Endothelial cell of umbilical vein (primary cell): ENCODE measurements around the gene CHD6. TPM values are rescaled to one million over a fixed set of nuclear protein-coding genes. Genes with fewer than 3 reads are reported as not detected.

Experiments
- BruUV-seq: library from RNA; stranded (reverse); fragments of 400-500 nt; replicated peaks from 2 replicates; lab custom pipeline; 2021; lab: Mats Ljungman, UMichigan
- CTCF ChIA-PET: fragments of 300-600, 350-600 bp; sonication (Branson Sonifier 250); formaldehyde crosslinking; loops from one replicate; lab custom pipeline; 2021; ENCODE audit warnings: antibody characterized with exemption, inconsistent platforms; lab: Charles Lee
- POLR2A ChIA-PET: fragments of 300-600, 350-600 bp; sonication (Branson Sonifier 250); formaldehyde crosslinking; loops from one replicate; lab custom pipeline; 2021; ENCODE audit warnings: antibody characterized with exemption, inconsistent platforms; lab: Charles Lee
- DNase-seq: peaks from one replicate; pipeline ENCODE4 v3.0.0-alpha.2; 2011; ENCODE audit warnings: low read depth, low spot score
- FAIRE-seq: peaks from 2 replicates; lab custom pipeline; 2011; peaks lifted over from hg19 to GRCh38; lab: Jason Lieb, UNC
- H2AFZ ChIP-seq: 2 replicates; pipeline ENCODE4 v1.6.0; 2012; ENCODE audit warnings: low read depth, low read length, control low read depth, inconsistent platforms
- H3K27ac ChIP-seq: 2 replicates; pipeline ENCODE4 v1.5.1; 2011; ENCODE audit warnings: low read depth, mild to moderate bottlenecking, control low read depth, low read length, moderate library complexity; ENCODE audit not compliant: insufficient read depth
- H3K27me3 ChIP-seq, 2 experiments: 2 replicates each; pipeline versions ENCODE4 v1.6.0 to v1.6.1; 2011; ENCODE audit warnings: low read length in 2 of 2, mixed read lengths in 1 of 2; ENCODE audit not compliant: control insufficient read depth in 2 of 2, insufficient read depth in 2 of 2
- H3K36me3 ChIP-seq, 2 experiments: 2 replicates in 1 of 2; 3 replicates in 1 of 2; pipeline ENCODE4 v1.5.1; 2011; ENCODE audit warnings: low read length in 2 of 2, mild to moderate bottlenecking in 1 of 2, moderate library complexity in 1 of 2; ENCODE audit not compliant: control insufficient read depth in 2 of 2, insufficient read depth in 2 of 2; ENCODE audit errors: extremely low read depth in 1 of 2
- H3K4me1 ChIP-seq: 3 replicates; pipeline ENCODE4 v1.5.1; 2011; ENCODE audit warnings: mild to moderate bottlenecking, low read length; ENCODE audit not compliant: control insufficient read depth, insufficient read depth; ENCODE audit errors: extremely low read depth
- H3K4me2 ChIP-seq: 2 replicates; pipeline ENCODE4 v1.6.1; 2011; ENCODE audit warnings: low read length, control low read depth, mixed read lengths; ENCODE audit not compliant: insufficient read depth
- H3K4me3 ChIP-seq, 3 experiments: fragments of 200-600 bp in 1 of 3; sonication (generic), shearing (Covaris generic) in 1 of 3; replicated peaks in 1 of 3; 2 replicates each; pipeline ENCODE4 v1.5.1; 2011 to 2016; ENCODE audit warnings: control low read depth in 3 of 3, low read length in 3 of 3, mild to moderate bottlenecking in 2 of 3, inconsistent platforms in 1 of 3, low read depth in 1 of 3, moderate library complexity in 1 of 3; ENCODE audit not compliant: insufficient read depth in 1 of 3
- H3K79me2 ChIP-seq: 2 replicates; pipeline ENCODE4 v1.6.0; 2012; ENCODE audit warnings: low read length, inconsistent platforms; ENCODE audit not compliant: control insufficient read depth, insufficient read depth
- H3K9ac ChIP-seq: replicated peaks from 2 replicates; pipeline ENCODE3; 2011; ENCODE audit warnings: low read length, control low read depth; ENCODE audit not compliant: insufficient read depth; ENCODE audit errors: extremely low read depth
- H3K9me1 ChIP-seq: replicated peaks from 3 replicates; pipeline ENCODE4 v1.6.0; 2011; ENCODE audit warnings: mild to moderate bottlenecking, low read length; ENCODE audit not compliant: control insufficient read depth, insufficient read depth; ENCODE audit errors: extremely low read depth
- H3K9me3 ChIP-seq: replicated peaks from 2 replicates; pipeline ENCODE4 v1.5.1; 2012; ENCODE audit warnings: low read length, inconsistent platforms; ENCODE audit not compliant: control insufficient read depth, insufficient read depth
- H4K20me1 ChIP-seq: replicated peaks from 2 replicates; pipeline ENCODE3; 2011; ENCODE audit warnings: mild to moderate bottlenecking, low read length; ENCODE audit not compliant: control insufficient read depth, insufficient read depth; ENCODE audit errors: extremely low read depth
- EZH2 ChIP-seq: IDR thresholded peaks from 2 replicates; pipeline ENCODE4 v1.6.1; 2012; ENCODE audit warnings: borderline replicate concordance, low read depth, mild to moderate bottlenecking, moderate library complexity, low read length, inconsistent platforms; ENCODE audit not compliant: severe bottlenecking
- FOS ChIP-seq: IDR thresholded peaks from 2 replicates; pipeline ENCODE4 v1.6.1; 2011; ENCODE audit warnings: mild to moderate bottlenecking, low read length, moderate library complexity, borderline replicate concordance; ENCODE audit not compliant: insufficient read depth
- GATA2 ChIP-seq: IDR thresholded peaks from 2 replicates; pipeline ENCODE4 v1.7.0; 2011; ENCODE audit warnings: low read depth, mild to moderate bottlenecking, moderate library complexity, mixed read lengths, low read length; ENCODE audit not compliant: insufficient read length, insufficient read depth
- JUN ChIP-seq: IDR thresholded peaks from 2 replicates; pipeline ENCODE4 v1.6.1; 2011; ENCODE audit warnings: borderline replicate concordance, low read depth; ENCODE audit not compliant: insufficient read length, insufficient read depth
- MYC ChIP-seq: IDR thresholded peaks from one replicate; pipeline ENCODE4 v1.6.1; 2011; ENCODE audit warnings: mild to moderate bottlenecking, low read depth, low read length
- POLR2A ChIP-seq: IDR thresholded peaks from 2 replicates; pipeline ENCODE4 v1.6.1; 2012; ENCODE audit warnings: low read depth, mild to moderate bottlenecking, control low read depth, low read length
- POLR2AphosphoS5 ChIP-seq: IDR thresholded peaks from 2 replicates; pipeline ENCODE4 v1.6.1; 2012; ENCODE audit warnings: low read depth, mild to moderate bottlenecking, control low read depth, low read length, moderate library complexity; ENCODE audit not compliant: insufficient read depth
- dilution Hi-C: fragments of 300-500 bp; cut with MboI; formaldehyde crosslinking; loops from one replicate; pipeline ENCODE4 v1.15.0; 2019; ENCODE audit warnings: low sequenced_read_pairs; ENCODE audit not compliant: extremely low pct_ligation_motif_present
- intact Hi-C: fragments of 100-400 bp; cut with micrococcal nuclease; formaldehyde crosslinking; loops from one replicate; pipeline ENCODE4 v1.10.0; 2022
- polyA plus RNA-seq, 4 experiments: library from polyadenylated mRNA; depleted of rRNA in 3 of 4; stranded (reverse) in 3 of 4; unstranded in 1 of 4; fragments of >200 nt; gene quantifications; 2 replicates each; pipeline versions ENCODE4 v1.2.1 to v1.2.3, GENCODE V29; 2011 to 2012; ENCODE audit warnings: missing spikeins in 1 of 4
- total RNA-seq: library from RNA; stranded (reverse); gene quantifications from 2 replicates; pipeline ENCODE4 v1.2.3, GENCODE V29; 2021
- TF ChIP-seq, protein P1 (sequence below), 2 donors: IDR thresholded peaks; 1 replicate in 1 of 2; 2 replicates in 1 of 2; pipeline ENCODE4 v1.5.1; 2011; ENCODE audit warnings: low read length in 2 of 2, mild to moderate bottlenecking in 2 of 2, moderate library complexity in 2 of 2, control low read depth in 1 of 2, inconsistent platforms in 1 of 2, low read depth in 1 of 2; ENCODE audit not compliant: insufficient read depth in 1 of 2; ENCODE audit errors: extremely low read depth in 1 of 2
- TF ChIP-seq, protein P2 (sequence below): IDR thresholded peaks from 2 replicates; pipeline ENCODE4 v1.6.1; 2011; ENCODE audit not compliant: insufficient read depth, insufficient read length

The CHD6 gene
- total and polyA plus RNA-seq, 2 donors (not counting 3 experiments of a cell fraction or from before 2014, with no cell fraction given) = 7.2 to 33.7 TPM

DNA sequence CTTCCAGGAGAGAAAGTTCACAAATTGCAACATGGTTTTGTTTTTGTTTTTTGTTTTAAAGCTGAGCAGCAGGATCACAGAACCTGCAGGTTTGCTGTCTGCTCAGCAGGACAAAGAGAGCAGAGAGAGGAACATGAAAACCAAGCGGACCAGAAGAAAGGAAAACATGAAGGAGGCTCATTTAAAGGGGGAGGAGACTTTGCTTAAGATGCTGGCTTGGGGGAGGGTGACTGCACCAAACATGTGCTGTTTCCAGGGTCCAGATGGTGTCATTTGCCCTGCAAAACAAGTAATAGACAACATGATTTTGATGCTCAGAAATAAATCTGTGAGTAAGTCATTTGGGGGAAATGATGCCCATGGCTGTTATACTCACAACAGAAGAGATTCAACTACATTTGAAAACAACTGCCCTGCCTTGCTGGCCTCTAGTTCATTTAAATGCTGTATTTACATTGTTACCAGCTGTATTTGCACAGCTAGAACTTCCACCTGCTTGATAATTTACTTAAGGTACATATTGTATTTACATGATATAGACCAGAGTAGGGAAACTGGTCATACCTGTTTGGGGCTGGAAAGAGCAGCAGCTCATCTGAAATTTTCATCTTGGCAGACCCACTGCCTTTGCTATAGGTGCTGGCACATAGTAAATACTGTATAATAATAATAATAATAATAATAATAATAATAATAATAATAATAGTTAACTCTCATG, 32.2 kb upstream of the CHD6 start:
- no peaks in the 10 kb centered on the region for H3K4me1 ChIP-seq
- H3K4me3 ChIP-seq = no peak overlapping the region
- no peaks in the 10 kb centered on the region for H3K9me1 ChIP-seq
- H3K9ac ChIP-seq = no peak overlapping the region
- H3K4me2 ChIP-seq = no peak overlapping the region
- TF ChIP-seq FOS (no peak), JUN (no peak), POLR2A (no peak), GATA2 (no peak), EZH2 (no peak), POLR2AphosphoS5 (no peak), MYC (no peak)
- TF ChIP-seq, protein P1, sequence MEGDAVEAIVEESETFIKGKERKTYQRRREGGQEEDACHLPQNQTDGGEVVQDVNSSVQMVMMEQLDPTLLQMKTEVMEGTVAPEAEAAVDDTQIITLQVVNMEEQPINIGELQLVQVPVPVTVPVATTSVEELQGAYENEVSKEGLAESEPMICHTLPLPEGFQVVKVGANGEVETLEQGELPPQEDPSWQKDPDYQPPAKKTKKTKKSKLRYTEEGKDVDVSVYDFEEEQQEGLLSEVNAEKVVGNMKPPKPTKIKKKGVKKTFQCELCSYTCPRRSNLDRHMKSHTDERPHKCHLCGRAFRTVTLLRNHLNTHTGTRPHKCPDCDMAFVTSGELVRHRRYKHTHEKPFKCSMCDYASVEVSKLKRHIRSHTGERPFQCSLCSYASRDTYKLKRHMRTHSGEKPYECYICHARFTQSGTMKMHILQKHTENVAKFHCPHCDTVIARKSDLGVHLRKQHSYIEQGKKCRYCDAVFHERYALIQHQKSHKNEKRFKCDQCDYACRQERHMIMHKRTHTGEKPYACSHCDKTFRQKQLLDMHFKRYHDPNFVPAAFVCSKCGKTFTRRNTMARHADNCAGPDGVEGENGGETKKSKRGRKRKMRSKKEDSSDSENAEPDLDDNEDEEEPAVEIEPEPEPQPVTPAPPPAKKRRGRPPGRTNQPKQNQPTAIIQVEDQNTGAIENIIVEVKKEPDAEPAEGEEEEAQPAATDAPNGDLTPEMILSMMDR (IDR thresholded peaks at IDR 0.05; ENCODE audit: extremely low read depth in 1 of 2, insufficient read depth in 1 of 2, low read depth in 1 of 2, low read length in 2 of 2) = no peak
- TF ChIP-seq, protein P2, sequence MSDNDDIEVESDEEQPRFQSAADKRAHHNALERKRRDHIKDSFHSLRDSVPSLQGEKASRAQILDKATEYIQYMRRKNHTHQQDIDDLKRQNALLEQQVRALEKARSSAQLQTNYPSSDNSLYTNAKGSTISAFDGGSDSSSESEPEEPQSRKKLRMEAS = no peak
- ChIA-PET CTCF (interaction anchor here (1.0 to 2.5 kb wide), 2 partner anchors 10 to 49 kb away, joined by 3 to 7 read pairs; no protein-coding TSS in a partner anchor), POLR2A (no interaction called here)
- H4K20me1 ChIP-seq = no peaks in the 10 kb centered on the region
- H3K9me3 ChIP-seq = no peaks in the 10 kb centered on the region
- H2AFZ ChIP-seq = no peak overlapping the region
- H3K27me3 ChIP-seq = peaks cover 2 to 3% of the 10 kb centered on the region in 2 experiments
- intact Hi-C loops (no loop called here), dilution Hi-C loops (no loop called here)
- no peaks in the 10 kb centered on the region for H3K36me3 ChIP-seq
- FAIRE-seq (no peak), DNase-seq (no peak)
- BruUV-seq = no TSS peak
- no peak overlapping the region for H3K27ac ChIP-seq
- H3K79me2 ChIP-seq = no peaks in the 10 kb centered on the region
